ENCODE measurements around the gene BAZ2B. TPM values are rescaled to one million over a fixed set of nuclear protein-coding genes. Genes with fewer than 3 reads are reported as not detected.

BAZ2B gene
- total RNA-seq, 1 experiment from 2014 or later, result 33.0 TPM

DNA sequence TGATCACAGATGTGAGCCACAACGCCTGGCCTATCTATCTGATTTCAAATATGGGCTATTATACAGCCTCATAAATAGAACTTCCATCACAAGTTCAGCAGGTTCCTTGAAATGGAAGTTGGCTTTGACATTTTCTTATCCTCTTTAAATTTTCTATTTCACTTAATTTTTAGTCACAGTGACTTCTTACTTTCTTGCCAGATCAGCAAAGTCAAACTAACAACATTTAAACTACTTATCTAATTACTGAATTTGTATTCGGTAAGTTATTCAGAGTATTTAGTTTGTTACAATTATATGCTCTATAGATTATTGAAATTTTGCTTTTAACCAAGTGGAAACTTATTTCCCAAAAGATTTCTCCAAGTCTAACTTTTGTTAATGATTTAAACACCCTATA, 108.2 kb downstream of the BAZ2B start (continued):
- TF ChIP-seq, protein P1, sequence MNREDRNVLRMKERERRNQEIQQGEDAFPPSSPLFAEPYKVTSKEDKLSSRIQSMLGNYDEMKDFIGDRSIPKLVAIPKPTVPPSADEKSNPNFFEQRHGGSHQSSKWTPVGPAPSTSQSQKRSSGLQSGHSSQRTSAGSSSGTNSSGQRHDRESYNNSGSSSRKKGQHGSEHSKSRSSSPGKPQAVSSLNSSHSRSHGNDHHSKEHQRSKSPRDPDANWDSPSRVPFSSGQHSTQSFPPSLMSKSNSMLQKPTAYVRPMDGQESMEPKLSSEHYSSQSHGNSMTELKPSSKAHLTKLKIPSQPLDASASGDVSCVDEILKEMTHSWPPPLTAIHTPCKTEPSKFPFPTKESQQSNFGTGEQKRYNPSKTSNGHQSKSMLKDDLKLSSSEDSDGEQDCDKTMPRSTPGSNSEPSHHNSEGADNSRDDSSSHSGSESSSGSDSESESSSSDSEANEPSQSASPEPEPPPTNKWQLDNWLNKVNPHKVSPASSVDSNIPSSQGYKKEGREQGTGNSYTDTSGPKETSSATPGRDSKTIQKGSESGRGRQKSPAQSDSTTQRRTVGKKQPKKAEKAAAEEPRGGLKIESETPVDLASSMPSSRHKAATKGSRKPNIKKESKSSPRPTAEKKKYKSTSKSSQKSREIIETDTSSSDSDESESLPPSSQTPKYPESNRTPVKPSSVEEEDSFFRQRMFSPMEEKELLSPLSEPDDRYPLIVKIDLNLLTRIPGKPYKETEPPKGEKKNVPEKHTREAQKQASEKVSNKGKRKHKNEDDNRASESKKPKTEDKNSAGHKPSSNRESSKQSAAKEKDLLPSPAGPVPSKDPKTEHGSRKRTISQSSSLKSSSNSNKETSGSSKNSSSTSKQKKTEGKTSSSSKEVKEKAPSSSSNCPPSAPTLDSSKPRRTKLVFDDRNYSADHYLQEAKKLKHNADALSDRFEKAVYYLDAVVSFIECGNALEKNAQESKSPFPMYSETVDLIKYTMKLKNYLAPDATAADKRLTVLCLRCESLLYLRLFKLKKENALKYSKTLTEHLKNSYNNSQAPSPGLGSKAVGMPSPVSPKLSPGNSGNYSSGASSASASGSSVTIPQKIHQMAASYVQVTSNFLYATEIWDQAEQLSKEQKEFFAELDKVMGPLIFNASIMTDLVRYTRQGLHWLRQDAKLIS (CRISPR knock-in tag; IDR thresholded peaks at IDR 0.05; ENCODE audit: borderline replicate concordance), result no peak

GRCh38 chr2:159506764-159507440, 109.4 kb downstream of the BAZ2B start:
- TF ChIP-seq, protein P2, sequence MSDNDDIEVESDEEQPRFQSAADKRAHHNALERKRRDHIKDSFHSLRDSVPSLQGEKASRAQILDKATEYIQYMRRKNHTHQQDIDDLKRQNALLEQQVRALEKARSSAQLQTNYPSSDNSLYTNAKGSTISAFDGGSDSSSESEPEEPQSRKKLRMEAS (CRISPR knock-in tag; IDR thresholded peaks at IDR 0.05), result no peak
- TF ChIP-seq ZNF396 (CRISPR knock-in tag; IDR thresholded peaks at IDR 0.05; ENCODE audit: borderline replicate concordance) (no peak), ZBTB21 (CRISPR knock-in tag; IDR thresholded peaks at IDR 0.05; ENCODE audit: borderline replicate concordance) (no peak), ESRRA (CRISPR knock-in tag; IDR thresholded peaks at IDR 0.05; ENCODE audit: borderline replicate concordance) (no peak), PRDM15 (CRISPR knock-in tag; IDR thresholded peaks at IDR 0.05) (no peak), EMX1 (CRISPR knock-in tag; IDR thresholded peaks at IDR 0.05) (no peak), ELF4 (CRISPR knock-in tag; IDR thresholded peaks at IDR 0.05; ENCODE audit: low read depth) (no peak), CTCF (IDR thresholded peaks at IDR 0.05) (no peak), NR2C2 (CRISPR knock-in tag; IDR thresholded peaks at IDR 0.05) (no peak), MXD4 (CRISPR knock-in tag; IDR thresholded peaks at IDR 0.05; ENCODE audit: borderline replicate concordance) (no peak), HMGXB4 (CRISPR knock-in tag; IDR thresholded peaks at IDR 0.05) (no peak)
- TF ChIP-seq, protein P3, sequence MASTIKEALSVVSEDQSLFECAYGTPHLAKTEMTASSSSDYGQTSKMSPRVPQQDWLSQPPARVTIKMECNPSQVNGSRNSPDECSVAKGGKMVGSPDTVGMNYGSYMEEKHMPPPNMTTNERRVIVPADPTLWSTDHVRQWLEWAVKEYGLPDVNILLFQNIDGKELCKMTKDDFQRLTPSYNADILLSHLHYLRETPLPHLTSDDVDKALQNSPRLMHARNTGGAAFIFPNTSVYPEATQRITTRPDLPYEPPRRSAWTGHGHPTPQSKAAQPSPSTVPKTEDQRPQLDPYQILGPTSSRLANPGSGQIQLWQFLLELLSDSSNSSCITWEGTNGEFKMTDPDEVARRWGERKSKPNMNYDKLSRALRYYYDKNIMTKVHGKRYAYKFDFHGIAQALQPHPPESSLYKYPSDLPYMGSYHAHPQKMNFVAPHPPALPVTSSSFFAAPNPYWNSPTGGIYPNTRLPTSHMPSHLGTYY (CRISPR knock-in tag; IDR thresholded peaks at IDR 0.05), result no peak
- Mint-ChIP-seq H3K36me3 (peaks cover under 1% of the 10 kb centered on the region; the same call in 1 of the 2 replicates), H3K27me3 (ENCODE audit: low read depth) (no peaks in the 10 kb centered on the region), H3K9me3 (peaks cover 2% of the 10 kb centered on the region), H3K27ac (no peak overlapping the region), H3K4me3 (no peak overlapping the region), H3K4me1 (no peaks in the 10 kb centered on the region)
- CTCF ChIA-PET, result no interaction called here
- DNase-seq (ENCODE audit: low spot score) (no peak), ATAC-seq (no peak)
- POLR2A ChIA-PET, result no interaction called here

All from WTC11 (cell line).